Suprapubic skin (tissue), 3 donors: Measurements from ENCODE around the gene AQP9.

Experiments used
- POLR2A ChIP-seq, 2 donors: fragments of 450-650 bp; IDR thresholded peaks; one replicate each; pipeline ENCODE4 v1.6.1; 2017; ENCODE audit warnings: antibody characterized with exemption in 2 of 2, mild to moderate bottlenecking in 2 of 2, moderate library complexity in 2 of 2
- TF ChIP-seq, protein P1 (sequence below), 2 donors: fragments of 200-600 bp in 1 of 2; fragments of 450-650 bp in 1 of 2; sonication (generic) in 1 of 2; IDR thresholded peaks; one replicate each; pipeline ENCODE4 v1.5.1; 2016 to 2019; ENCODE audit warnings: antibody characterized with exemption in 2 of 2, mild to moderate bottlenecking in 1 of 2, moderate library complexity in 1 of 2

DNA sequence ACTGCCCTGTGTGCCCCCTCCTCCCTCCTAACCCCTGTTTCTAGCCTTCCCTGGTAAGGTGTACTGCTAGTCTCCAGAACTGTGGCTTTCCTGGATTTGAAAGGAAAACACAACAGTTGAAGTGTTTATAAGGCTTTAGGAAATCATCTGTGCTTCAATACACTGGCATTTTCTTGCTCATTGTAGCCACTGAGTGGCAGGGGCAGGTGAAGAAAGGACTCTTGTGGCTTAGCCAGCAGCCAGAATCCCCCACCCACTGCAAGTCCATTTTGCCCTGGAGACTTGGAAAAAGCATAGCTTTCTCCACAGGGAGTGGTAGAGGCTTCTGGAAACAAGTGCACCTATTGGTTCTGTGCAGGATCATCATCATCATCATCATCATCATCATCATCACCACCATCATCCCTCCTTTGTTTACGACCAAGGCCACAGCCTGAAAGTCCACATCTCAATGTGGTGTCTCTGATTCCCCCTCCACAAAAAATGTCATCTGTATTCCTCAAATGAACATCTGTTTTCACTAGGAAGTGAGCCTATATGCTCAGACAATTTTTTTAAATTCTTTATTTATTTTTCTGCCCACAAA lies 33.4 kb downstream of the AQP9 start:
- TF ChIP-seq, protein P1, sequence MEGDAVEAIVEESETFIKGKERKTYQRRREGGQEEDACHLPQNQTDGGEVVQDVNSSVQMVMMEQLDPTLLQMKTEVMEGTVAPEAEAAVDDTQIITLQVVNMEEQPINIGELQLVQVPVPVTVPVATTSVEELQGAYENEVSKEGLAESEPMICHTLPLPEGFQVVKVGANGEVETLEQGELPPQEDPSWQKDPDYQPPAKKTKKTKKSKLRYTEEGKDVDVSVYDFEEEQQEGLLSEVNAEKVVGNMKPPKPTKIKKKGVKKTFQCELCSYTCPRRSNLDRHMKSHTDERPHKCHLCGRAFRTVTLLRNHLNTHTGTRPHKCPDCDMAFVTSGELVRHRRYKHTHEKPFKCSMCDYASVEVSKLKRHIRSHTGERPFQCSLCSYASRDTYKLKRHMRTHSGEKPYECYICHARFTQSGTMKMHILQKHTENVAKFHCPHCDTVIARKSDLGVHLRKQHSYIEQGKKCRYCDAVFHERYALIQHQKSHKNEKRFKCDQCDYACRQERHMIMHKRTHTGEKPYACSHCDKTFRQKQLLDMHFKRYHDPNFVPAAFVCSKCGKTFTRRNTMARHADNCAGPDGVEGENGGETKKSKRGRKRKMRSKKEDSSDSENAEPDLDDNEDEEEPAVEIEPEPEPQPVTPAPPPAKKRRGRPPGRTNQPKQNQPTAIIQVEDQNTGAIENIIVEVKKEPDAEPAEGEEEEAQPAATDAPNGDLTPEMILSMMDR (IDR thresholded peaks at IDR 0.05): no peak
- no peak for TF ChIP-seq POLR2A (IDR thresholded peaks at IDR 0.05)
